GM21515 (cell line): ENCODE results near the gene HECTD4.
"Not testable (repeated sequence)": the region's sequence is repeated elsewhere in the genome, so short reads cannot be mapped to it uniquely, and the experiment has no call there.

Source experiments
- ATAC-seq: cut with Tn5 transposase; IDR thresholded peaks from one replicate; pipeline ENCODE4 v1.9.1; 2021; ENCODE audit not compliant: unreplicated experiment

The HECTD4 gene

GRCh38 chr12:112406519-112407488, 24.6 kb upstream of the HECTD4 start:
- no peak for ATAC-seq

GRCh38 chr12:112401903-112402498, 19.8 kb upstream of the HECTD4 start:
- no peak for ATAC-seq

- no peak for ATAC-seq
Measured at GRCh38 chr12:112401054-112401453, 18.8 kb upstream of the HECTD4 start.

GRCh38 chr12:112393328-112393727, 11.1 kb upstream of the HECTD4 start:
- ATAC-seq = no peak

- ATAC-seq = not testable (repeated sequence)
Measured at GRCh38 chr12:112389922-112390654, 7.9 kb upstream of the HECTD4 start.

GRCh38 chr12:112389228-112389627, 7.0 kb upstream of the HECTD4 start:
- ATAC-seq = no peak

- ATAC-seq = no peak
Measured at GRCh38 chr12:112386726-112387125, 4.5 kb upstream of the HECTD4 start.

- no peak for ATAC-seq
Measured at GRCh38 chr12:112382866-112383265, 635 bp upstream of the HECTD4 start.

GRCh38 chr12:112381406-112381882, 787 bp downstream of the HECTD4 start:
- peak; percentile 45 for ATAC-seq

GRCh38 chr12:112380663-112381405, 1.4 kb downstream of the HECTD4 start:
- ATAC-seq = no peak

- no peak for ATAC-seq
Measured at GRCh38 chr12:112375105-112375504, 7.1 kb downstream of the HECTD4 start.

- no peak for ATAC-seq
Measured at GRCh38 chr12:112374166-112374740, 8.0 kb downstream of the HECTD4 start.

GRCh38 chr12:112370868-112371510, 11.2 kb downstream of the HECTD4 start:
- ATAC-seq = no peak

GRCh38 chr12:112370199-112370598, 12.0 kb downstream of the HECTD4 start:
- ATAC-seq = no peak

- ATAC-seq = no peak
Measured at GRCh38 chr12:112368856-112369255, 13.4 kb downstream of the HECTD4 start.

- ATAC-seq = no peak
Measured at GRCh38 chr12:112367965-112368364, 14.3 kb downstream of the HECTD4 start.

GRCh38 chr12:112362310-112362709, 19.9 kb downstream of the HECTD4 start:
- ATAC-seq = no peak

- no peak for ATAC-seq
Measured at GRCh38 chr12:112361271-112361670, 21.0 kb downstream of the HECTD4 start.

GRCh38 chr12:112359290-112359689, 22.9 kb downstream of the HECTD4 start:
- no peak for ATAC-seq

GRCh38 chr12:112357214-112357613, 25.0 kb downstream of the HECTD4 start:
- no peak for ATAC-seq
